SK-N-SH (cell line): ENCODE measurements around the gene CCR9. TPM values are rescaled to one million over a fixed set of nuclear protein-coding genes. Genes with fewer than 3 reads are reported as not detected.

ENCODE experiments used
- CTCF ChIA-PET: fragments of 300-600, 350-600 bp; formaldehyde crosslinking; extraction: SDS; loops from one replicate; lab custom pipeline; 2021; lab: Yijun Ruan, JAX
- POLR2A ChIA-PET: fragments of 350-600 bp; sonication (Branson Sonifier 250); formaldehyde crosslinking; extraction: SDS; loops from one replicate; lab custom pipeline; 2020; ENCODE audit warnings: antibody characterized with exemption, inconsistent platforms; lab: Yijun Ruan, JAX
- DNase-seq: peaks from one replicate; pipeline ENCODE4 v3.0.0; 2012
- H2AFZ ChIP-seq: fragments of 200-600 bp; sonication (generic); 2 replicates; pipeline ENCODE4 v1.8.1; 2016; ENCODE audit warnings: antibody characterized with exemption, mild to moderate bottlenecking, low read depth
- H3F3A ChIP-seq: fragments of 200-600 bp; sonication (generic); replicated peaks from 2 replicates; pipeline ENCODE3; 2016; ENCODE audit warnings: antibody characterized with exemption, mild to moderate bottlenecking; ENCODE audit not compliant: insufficient read depth
- H3K27ac ChIP-seq, 2 experiments: fragments of 200-500 bp in 1 of 2; fragments of 200-600 bp in 1 of 2; sonication (Bioruptor generic) in 1 of 2; sonication (generic), shearing (Covaris generic) in 1 of 2; 2 replicates each; pipeline versions ENCODE4 v1.5.1 to v1.6.1; 2014 to 2016; ENCODE audit warnings: low read depth in 2 of 2, inconsistent platforms in 1 of 2, low read length in 1 of 2, mild to moderate bottlenecking in 1 of 2, mixed read lengths in 1 of 2
- H3K27me3 ChIP-seq: fragments of 200-600 bp; sonication (generic), shearing (Covaris generic); 2 replicates; pipeline ENCODE4 v1.6.1; 2016; ENCODE audit warnings: mixed run types; ENCODE audit not compliant: insufficient read depth
- H3K36me3 ChIP-seq, 2 experiments: fragments of 200-500 bp in 1 of 2; fragments of 200-600 bp in 1 of 2; sonication (Bioruptor generic) in 1 of 2; sonication (generic) in 1 of 2; replicated peaks in 1 of 2; 2 replicates each; pipeline versions ENCODE3 to v1.5.1; 2014 to 2016; ENCODE audit warnings: low read length in 1 of 2, mild to moderate bottlenecking in 1 of 2; ENCODE audit not compliant: insufficient read depth in 2 of 2, control insufficient read depth in 1 of 2
- H3K4me1 ChIP-seq, 2 experiments: fragments of 200-500 bp in 1 of 2; fragments of 200-600 bp in 1 of 2; sonication (Bioruptor generic) in 1 of 2; sonication (generic), shearing (Covaris generic) in 1 of 2; 2 replicates each; pipeline versions ENCODE4 v1.5.1 to v1.6.1; 2014 to 2016; ENCODE audit warnings: low read depth in 1 of 2, low read length in 1 of 2, mixed run types in 1 of 2; ENCODE audit not compliant: insufficient read depth in 2 of 2, control insufficient read depth in 1 of 2
- H3K4me2 ChIP-seq: fragments of 200-600 bp; sonication (generic), shearing (Covaris generic); 2 replicates; pipeline ENCODE4 v1.6.1; 2017; ENCODE audit warnings: mixed run types
- H3K4me3 ChIP-seq, 2 experiments: fragments of 200-500 bp in 1 of 2; fragments of 200-600 bp in 1 of 2; sonication (Bioruptor generic) in 1 of 2; sonication (generic), shearing (Covaris generic) in 1 of 2; 2 replicates each; pipeline versions ENCODE4 v1.5.1 to v1.8.1; 2014 to 2016; ENCODE audit warnings: low read depth in 2 of 2, inconsistent platforms in 1 of 2, low read length in 1 of 2, mild to moderate bottlenecking in 1 of 2, mixed read lengths in 1 of 2, moderate library complexity in 1 of 2
- H3K79me2 ChIP-seq: fragments of 200-600 bp; sonication (generic); 2 replicates; pipeline ENCODE4 v1.8.1; 2017; ENCODE audit warnings: mild to moderate bottlenecking; ENCODE audit not compliant: insufficient read depth
- H3K9ac ChIP-seq: fragments of 200-600 bp; sonication (generic); 2 replicates; pipeline ENCODE4 v1.6.1; 2017; ENCODE audit warnings: mixed run types
- H3K9me2 ChIP-seq: fragments of 200-600 bp; sonication (generic); 2 replicates; pipeline ENCODE4 v1.6.1; 2017; ENCODE audit warnings: mixed run types
- H3K9me3 ChIP-seq: fragments of 200-600 bp; sonication (generic); 2 replicates; pipeline ENCODE4 v1.6.1; 2017; ENCODE audit warnings: mixed run types, mild to moderate bottlenecking, moderate library complexity
- H4K20me1 ChIP-seq: fragments of 200-600 bp; sonication (generic); 2 replicates; pipeline ENCODE4 v1.6.1; 2017; ENCODE audit warnings: mild to moderate bottlenecking, mixed run types; ENCODE audit not compliant: insufficient read depth
- CHD2 ChIP-seq: fragments of 150-350 bp; IDR thresholded peaks from 2 replicates; pipeline ENCODE4 v1.6.1; 2018; ENCODE audit warnings: low read length; ENCODE audit not compliant: partially characterized antibody
- CTCF ChIP-seq: fragments of 200-600 bp; sonication (generic); IDR thresholded peaks from 2 replicates; pipeline ENCODE4 v1.6.1; 2017; ENCODE audit warnings: antibody characterized with exemption, mild to moderate bottlenecking, moderate library complexity
- ELF1 ChIP-seq: IDR thresholded peaks from 2 replicates; pipeline ENCODE4 v1.4.0; 2012
- EZH2phosphoT487 ChIP-seq: fragments of 200-600 bp; sonication (generic); IDR thresholded peaks from 2 replicates; pipeline ENCODE4 v1.6.1; 2017; ENCODE audit warnings: low read depth, mixed run types, mild to moderate bottlenecking, antibody characterized with exemption, moderate library complexity, borderline replicate concordance
- FOXJ3 ChIP-seq: sonication (generic); formaldehyde crosslinking; IDR thresholded peaks from 2 replicates; pipeline ENCODE4 v1.5.1; 2020; ENCODE audit warnings: mild to moderate bottlenecking, missing genetic modification reagents
- IRF3 ChIP-seq: fragments of 150-350 bp; IDR thresholded peaks from 2 replicates; pipeline ENCODE4 v1.6.1; 2016; ENCODE audit warnings: mild to moderate bottlenecking, low read depth, low read length
- NFIC ChIP-seq: IDR thresholded peaks from 2 replicates; pipeline ENCODE4 v1.4.0; 2012; ENCODE audit warnings: borderline replicate concordance
- RAD21 ChIP-seq: IDR thresholded peaks from 2 replicates; pipeline ENCODE4 v1.6.1; 2012; ENCODE audit warnings: mild to moderate bottlenecking, low read length
- RCOR1 ChIP-seq: fragments of 150-350 bp; IDR thresholded peaks from 2 replicates; pipeline ENCODE4 v1.6.1; 2017; ENCODE audit warnings: antibody characterized with exemption, low read length
- REST ChIP-seq: IDR thresholded peaks from 2 replicates; pipeline ENCODE4 v1.6.1; 2012; ENCODE audit warnings: mild to moderate bottlenecking, low read depth, low read length, moderate library complexity
- RFX5 ChIP-seq: IDR thresholded peaks from 2 replicates; pipeline ENCODE4 v1.6.1; 2012; ENCODE audit warnings: mild to moderate bottlenecking, improper control_type of control experiment, low read length
- SIN3A ChIP-seq: IDR thresholded peaks from 2 replicates; pipeline ENCODE4 v1.6.1; 2012; ENCODE audit warnings: low read depth, mild to moderate bottlenecking, low read length, moderate library complexity, borderline replicate concordance
- TEAD4 ChIP-seq: IDR thresholded peaks from 2 replicates; pipeline ENCODE4 v1.4.0; 2012; ENCODE audit warnings: mild to moderate bottlenecking, borderline replicate concordance; ENCODE audit not compliant: insufficient read depth
- USF1 ChIP-seq: IDR thresholded peaks from 2 replicates; pipeline ENCODE4 v1.4.0; 2012; ENCODE audit warnings: low read depth, borderline replicate concordance
- USF2 ChIP-seq: fragments of 150-350 bp; IDR thresholded peaks from 2 replicates; pipeline ENCODE4 v1.6.1; 2017; ENCODE audit warnings: antibody characterized with exemption, low read length, low read depth, borderline replicate concordance
- whole genome bisulfite sequencing: methylation state at CpG from one replicate; pipeline ENCODE4 v1.1.6; 2017; ENCODE audit warnings: low lambda C conversion rate; 5-methylcytosine and 5-hydroxymethylcytosine counted together
- polyA plus RNA-seq, 3 experiments: library from polyadenylated mRNA; depleted of rRNA; stranded (reverse); fragments of >200 nt; gene quantifications; 2 replicates each; pipeline ENCODE4 v1.2.3, GENCODE V29; 2012

The CCR9 gene
- polyA plus RNA-seq, 1 of the 3 experiments (the other 2 are of a cell fraction), result not detected

- Histone ChIP-seq H3K4me2 (no peak overlapping the region), H3K27ac (no peak overlapping the region), H4K20me1 (no peaks in the 10 kb centered on the region), H3K27me3 (no peaks in the 10 kb centered on the region), H3K9ac (no peak overlapping the region), H3K79me2 (no peaks in the 10 kb centered on the region), H2AFZ (no peak overlapping the region), H3K4me1 (no peaks in the 10 kb centered on the region; a peak in 1 of 4 replicates), H3F3A (no peaks in the 10 kb centered on the region), H3K36me3 (peaks cover 31 to 70% of the 10 kb centered on the region in 2 experiments), H3K9me2 (no peaks in the 10 kb centered on the region), H3K4me3 (no peak overlapping the region), H3K9me3 (no peaks in the 10 kb centered on the region)
- WGBS, result 88% methylated on average over 4 of the region's 4 CpGs
- no peak for DNase-seq
- POLR2A ChIA-PET, result no interaction called here
- CTCF ChIA-PET, result interaction anchor here (1.6 to 13.6 kb wide), 3 partner anchors 146 to 424 kb away, joined by 3 to 280 read pairs (median 142); no protein-coding TSS in a partner anchor
- TF ChIP-seq ELF1 (no peak), NFIC (no peak), RFX5 (no peak), FOXJ3 (CRISPR knock-in tag) (no peak), IRF3 (no peak), CHD2 (no peak), USF2 (no peak), CTCF (no peak), EZH2phosphoT487 (no peak), REST (no peak), USF1 (no peak), RAD21 (no peak), SIN3A (no peak), TEAD4 (no peak), RCOR1 (no peak)
- TF ChIP-seq, all 33 proteins: peak for 0
Observed at GRCh38 chr3:45932112-45932511, 45.8 kb downstream of the CCR9 start.
